K562 (cell line): ENCODE data around the gene KATNAL2. TPM values are rescaled to one million over a fixed set of nuclear protein-coding genes. Genes with fewer than 3 reads are reported as not detected.

Experiments used
- ATAC-seq: fragments of 200-7000 bp; cut with Tn5 transposase; 3 replicates; pipeline ENCODE4 v1.9.1; 2020; ENCODE audit warnings: moderate library complexity
- BruUV-seq: library from RNA; stranded (reverse); fragments of 400-500 nt; replicated peaks from 2 replicates; lab custom pipeline; 2021; lab: Mats Ljungman, UMichigan
- CTCF ChIA-PET: fragments of 300-600 bp; formaldehyde crosslinking; extraction: SDS; loops from one replicate; lab custom pipeline; 2021; ENCODE audit warnings: low intra/inter-chr PET ratio; lab: Yijun Ruan, JAX
- POLR2A ChIA-PET: fragments of 300-600, 350-650 bp; sonication (Branson Sonifier 250); formaldehyde crosslinking; extraction: SDS; loops from one replicate; lab custom pipeline; 2021; ENCODE audit warnings: antibody characterized with exemption, inconsistent platforms; lab: Yijun Ruan, JAX
- DNase-seq, 4 experiments: peaks; one replicate each; pipeline versions ENCODE4 v3.0.0 to v3.0.0-alpha.2; 2011 to 2018; ENCODE audit warnings: low spot score in 3 of 4, mixed read lengths in 3 of 4; ENCODE audit errors: extremely low read depth in 1 of 4
- FAIRE-seq: peaks from 2 replicates; lab custom pipeline; 2011; peaks lifted over from hg19 to GRCh38; lab: Jason Lieb, UNC
- H2AFZ ChIP-seq: 2 replicates; pipeline ENCODE4 v1.6.0; 2011; ENCODE audit warnings: low read depth, low read length, control low read depth, inconsistent platforms
- H3K27ac ChIP-seq: fragments of 200-600 bp; 3 replicates; pipeline ENCODE4 v1.8.0; 2011; ENCODE audit warnings: low read depth, mild to moderate bottlenecking, control low read depth, inconsistent platforms, low read length, moderate library complexity, mixed read lengths; ENCODE audit errors: extremely low read depth
- H3K27me3 ChIP-seq, 2 experiments: fragments of 300-600 bp in 1 of 2; 2 replicates in 1 of 2; 3 replicates in 1 of 2; pipeline versions ENCODE4 v1.6.0 to v1.8.0; 2011; ENCODE audit warnings: inconsistent platforms in 2 of 2, low read length in 2 of 2, mild to moderate bottlenecking in 1 of 2, mixed read lengths in 1 of 2, moderate library complexity in 1 of 2; ENCODE audit not compliant: control insufficient read depth in 2 of 2, insufficient read depth in 2 of 2
- H3K36me3 ChIP-seq: fragments of 300-600 bp; 3 replicates; pipeline ENCODE4 v1.8.0; 2011; ENCODE audit warnings: mild to moderate bottlenecking, low read length, inconsistent platforms; ENCODE audit not compliant: control insufficient read depth, insufficient read depth
- H3K4me1 ChIP-seq, 2 experiments: fragments of 200-600 bp in 1 of 2; replicated peaks in 1 of 2; 2 replicates in 1 of 2; 3 replicates in 1 of 2; pipeline versions ENCODE4 v1.5.1 to v1.8.0; 2011; ENCODE audit warnings: inconsistent platforms in 2 of 2, low read length in 2 of 2, mild to moderate bottlenecking in 1 of 2, mixed read lengths in 1 of 2, moderate library complexity in 1 of 2; ENCODE audit not compliant: control insufficient read depth in 2 of 2, insufficient read depth in 2 of 2
- H3K4me2 ChIP-seq: 2 replicates; pipeline ENCODE4 v1.6.1; 2011; ENCODE audit warnings: low read length, control low read depth, inconsistent platforms, mixed read lengths; ENCODE audit not compliant: insufficient read depth
- H3K4me3 ChIP-seq: fragments of 200-600 bp; sonication (generic), shearing (Covaris generic); 2 replicates; pipeline ENCODE4 v1.5.1; 2016; ENCODE audit warnings: control low read depth, inconsistent platforms
- H3K79me2 ChIP-seq: fragments of 200-600 bp; 3 replicates; pipeline ENCODE4 v1.8.0; 2011; ENCODE audit warnings: low read length, inconsistent platforms; ENCODE audit not compliant: control insufficient read depth, insufficient read depth
- H3K9ac ChIP-seq, 2 experiments: 2 replicates each; pipeline versions ENCODE4 v1.6.0 to v1.6.1; 2011; ENCODE audit warnings: low read depth in 2 of 2, low read length in 2 of 2, control low read depth in 1 of 2, inconsistent platforms in 1 of 2, mild to moderate bottlenecking in 1 of 2, mixed read lengths in 1 of 2; ENCODE audit not compliant: insufficient read depth in 1 of 2
- H3K9me1 ChIP-seq: one replicate; pipeline ENCODE4 v1.6.0; 2011; ENCODE audit warnings: inconsistent platforms, mild to moderate bottlenecking, low read length, moderate library complexity; ENCODE audit not compliant: control insufficient read depth, insufficient read depth
- H3K9me3 ChIP-seq: replicated peaks from 2 replicates; pipeline ENCODE4 v1.5.1; 2011; ENCODE audit warnings: low read depth, low read length, inconsistent platforms; ENCODE audit not compliant: control insufficient read depth, insufficient read depth
- H4K20me1 ChIP-seq: replicated peaks from 2 replicates; pipeline ENCODE4 v1.6.1; 2011; ENCODE audit warnings: low read length, inconsistent platforms, mixed read lengths; ENCODE audit not compliant: control insufficient read depth, insufficient read depth
- CEBPB ChIP-seq: fragments of 450-650 bp; IDR thresholded peaks from 2 replicates; pipeline ENCODE4 v1.6.1; 2016; ENCODE audit warnings: missing genetic modification characterization, missing compliant biosample characterization
- CEBPG ChIP-seq, 3 experiments: fragments of 200-800 bp in 1 of 3; sonication (Bioruptor generic) in 1 of 3; sonication (generic) in 1 of 3; formaldehyde crosslinking in 1 of 3; IDR thresholded peaks in 2 of 3; conservative IDR thresholded peaks in 1 of 3; 2 replicates each; pipeline versions ENCODE4 v1.6.1 to v1.8.0; 2016 to 2022; ENCODE audit warnings: missing compliant biosample characterization in 2 of 3, missing genetic modification characterization in 2 of 3, mild to moderate bottlenecking in 1 of 3, missing genetic modification reagents in 1 of 3
- HMGXB4 ChIP-seq: sonication (generic); formaldehyde crosslinking; IDR thresholded peaks from 2 replicates; pipeline ENCODE4 v1.8.1; 2023; ENCODE audit warnings: mild to moderate bottlenecking, missing genetic modification reagents
- WGBS: fragments of 100-300 bp; shearing (Covaris generic); methylation state at CpG from one replicate; pipeline ENCODE4 v1.1.6; 2016; ENCODE audit warnings: low coverage, mixed read lengths; ENCODE audit not compliant: insufficient coverage; ENCODE audit errors: missing lambda C conversion rate; 5-methylcytosine and 5-hydroxymethylcytosine counted together
- in situ Hi-C: fragments of 300-500 bp; cut with MboI; formaldehyde crosslinking; loops from 4 replicates; pipeline ENCODE4 v1.15.0; 2018; ENCODE audit warnings: inconsistent platforms, mixed read lengths
- intact Hi-C: fragments of 100-400 bp; cut with micrococcal nuclease; formaldehyde crosslinking; loops from 2 replicates; pipeline ENCODE4 v1.14.2; 2022
- polyA plus RNA-seq, 8 experiments: library from polyadenylated mRNA; depleted of rRNA in 4 of 8; stranded (reverse) in 5 of 8; unstranded in 3 of 8; fragments of >200 nt; fragmentation: Nextera tagmentation in 2 of 8; fragmentation: Illumina TruSeq in 1 of 8; extraction: Ambion mirVana in 2 of 8; extraction: Trizol in 1 of 8; gene quantifications; 2 replicates each; pipeline versions ENCODE4 v1.2.1 to v1.2.3, GENCODE V29; 2011 to 2014; ENCODE audit warnings: inconsistent platforms in 1 of 8, missing spikeins in 1 of 8
- total RNA-seq, 7 experiments: library from RNA; depleted of rRNA in 6 of 7; stranded (reverse); fragments of >200 nt in 6 of 7; fragmentation: Illumina TruSeq in 2 of 7; extraction: Trizol in 2 of 7; gene quantifications; 2 replicates each; pipeline versions ENCODE4 v1.2.1 to v1.2.3, GENCODE V29; 2011 to 2021; ENCODE audit warnings: low replicate concordance in 1 of 7

Gene KATNAL2
- total and polyA plus RNA-seq, 9 of the 15 experiments (the other 6 are each of a cell fraction or from before 2014, with no cell fraction given) = 0.08 to 1.2 (median 0.48) TPM

DNA sequence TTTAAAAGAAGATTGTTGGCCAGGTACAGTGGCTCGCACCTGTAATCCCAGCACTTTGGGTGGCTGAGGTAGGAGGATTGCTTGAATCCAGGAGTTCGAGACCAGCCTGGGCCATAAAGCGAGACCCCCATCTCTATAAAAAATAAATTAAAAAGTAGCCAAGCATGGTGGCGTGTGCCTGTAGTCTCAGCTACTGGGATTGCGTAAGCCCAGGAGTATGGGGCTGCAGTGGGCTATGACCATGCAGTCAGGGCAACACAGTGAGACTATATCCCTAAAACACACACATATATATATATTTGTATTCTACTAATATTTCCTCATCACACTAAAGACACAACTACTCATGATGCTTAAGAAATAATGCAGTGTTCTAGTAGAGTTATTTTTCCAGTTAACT lies 225.8 kb downstream of the KATNAL2 start:
- Histone ChIP-seq H3K36me3 (peaks cover 6% of the 10 kb centered on the region; the same call in 2 of the 3 replicates), H3K79me2 (peaks cover 74% of the 10 kb centered on the region), H3K27me3 (no peaks in the 10 kb centered on the region), H3K27ac (no peak overlapping the region), H3K9me1 (no peaks in the 10 kb centered on the region), H3K9me3 (no peaks in the 10 kb centered on the region), H3K4me2 (no peak overlapping the region), H3K9ac (no peak overlapping the region), H2AFZ (no peak overlapping the region), H3K4me3 (no peak overlapping the region), H3K4me1 (peaks cover 0 to 15% of the 10 kb centered on the region in 2 experiments; a peak in 3 of 5 replicates), H4K20me1 (peaks cover 4% of the 10 kb centered on the region; the same call in 1 of the 2 replicates)
- CTCF ChIA-PET = no interaction called here
- ATAC-seq (no peak), DNase-seq (no peak), FAIRE-seq (no peak)
- in situ Hi-C loops (no loop called here), intact Hi-C loops (no loop called here)
- POLR2A ChIA-PET = no interaction called here
- TF ChIP-seq HMGXB4 (CRISPR knock-in tag) = no peak
- peak; percentile 81 for TF ChIP-seq CEBPB (tag)
- no peak for TF ChIP-seq CEBPG (CRISPR knock-in tag; IDR thresholded peaks at IDR 0.05)
- TF ChIP-seq CEBPG (tag; conservative IDR thresholded peaks at IDR 0.05 in 1 of 2, IDR thresholded peaks at IDR 0.05 in 1 of 2) = peak in 1 of 2 experiments; percentile 44; a peak in 1 of 4 replicates
- BruUV-seq = no TSS peak
- 95% methylated on average over 5 of the region's 5 CpGs for WGBS
